Measurements from ENCODE around the gene HOXD11.

Gene HOXD11

DNA sequence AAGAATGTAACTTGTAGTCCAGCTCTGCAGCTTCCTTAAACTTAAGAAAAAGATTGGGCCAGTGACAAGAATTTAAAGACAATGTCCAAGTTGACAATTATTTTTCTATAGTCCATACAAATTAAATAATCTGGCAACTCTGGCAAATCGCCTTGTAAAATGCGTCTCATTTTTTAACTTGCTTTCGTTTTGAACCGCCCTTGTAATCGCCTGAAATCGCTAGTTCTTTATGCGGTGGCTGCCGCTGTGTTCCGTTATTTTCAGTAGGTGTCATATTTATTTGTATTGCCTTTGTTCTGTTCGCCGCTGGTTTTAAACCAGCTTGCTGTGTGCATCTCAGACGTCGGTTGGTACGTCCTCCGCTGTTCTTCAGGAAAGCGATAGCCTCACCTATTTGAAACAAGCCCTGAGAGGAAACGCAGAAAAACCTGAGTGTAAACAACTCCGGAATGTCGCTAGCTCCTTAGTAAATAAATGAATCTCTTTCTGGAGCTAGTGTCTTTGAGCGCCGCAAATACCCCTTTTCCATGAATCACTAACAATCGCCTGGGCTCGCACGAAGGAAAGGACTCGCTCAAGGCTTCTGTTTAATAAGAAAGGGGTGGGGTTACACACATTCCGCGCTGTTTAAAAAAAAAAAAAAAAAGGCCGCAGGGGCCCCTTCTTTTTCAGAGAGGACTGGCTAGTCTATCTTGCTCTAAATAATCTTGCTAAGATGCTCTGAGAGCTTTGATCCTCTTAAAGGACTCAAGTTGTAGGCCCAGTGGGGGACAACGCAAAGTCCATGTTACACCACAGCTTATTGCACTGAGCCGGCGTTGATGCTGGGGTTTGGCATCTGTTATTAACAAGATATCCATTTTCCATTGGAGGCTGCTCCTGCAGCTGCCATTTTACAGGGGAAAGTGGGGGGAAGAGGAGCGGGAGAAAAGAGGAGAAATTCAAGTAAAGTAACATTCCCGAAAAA is 25.4 kb downstream of the HOXD11 start:
- DNase-seq (ENCODE audit: low spot score), result no peak

DNA sequence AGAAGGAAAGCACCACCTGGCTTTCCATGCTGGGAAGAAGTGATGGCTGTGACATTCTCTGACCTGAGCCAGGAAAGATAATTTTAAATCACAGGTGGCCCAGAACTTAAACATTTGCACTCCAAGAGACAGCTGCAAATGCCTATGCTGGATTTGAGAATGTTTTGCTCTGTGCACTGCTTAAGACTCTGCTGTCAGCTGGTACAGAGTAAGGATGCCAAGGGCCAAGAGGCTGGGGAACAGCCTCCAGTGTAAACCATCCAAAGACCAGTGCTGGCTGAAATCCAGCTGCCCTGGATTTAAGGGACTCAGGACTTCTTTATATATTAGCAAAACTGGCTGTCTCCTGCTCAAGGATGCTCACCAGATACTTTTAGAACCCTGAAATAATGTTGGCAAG is 26.3 kb downstream of the HOXD11 start:
- no peak for DNase-seq (ENCODE audit: low spot score)

DNA sequence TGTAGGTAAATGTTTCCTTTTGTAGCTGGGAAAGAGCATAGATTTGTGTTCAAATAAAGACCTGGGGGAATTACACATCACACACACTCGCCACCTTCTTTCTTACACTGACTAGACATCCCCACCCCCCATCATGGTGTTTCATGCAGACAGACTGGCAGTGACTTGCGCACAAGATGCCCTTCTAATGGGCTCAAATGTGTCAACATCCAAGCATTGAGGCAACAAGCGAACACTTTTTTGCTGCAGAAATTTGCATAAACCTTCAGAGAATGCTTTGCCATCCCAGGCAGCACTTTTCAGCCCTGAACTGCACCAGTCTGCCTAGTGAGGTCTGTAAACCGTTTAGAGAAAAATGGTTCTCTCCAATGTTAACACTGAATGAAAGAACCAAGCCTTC is 27.0 kb downstream of the HOXD11 start:
- DNase-seq (ENCODE audit: low spot score), result no peak

DNA sequence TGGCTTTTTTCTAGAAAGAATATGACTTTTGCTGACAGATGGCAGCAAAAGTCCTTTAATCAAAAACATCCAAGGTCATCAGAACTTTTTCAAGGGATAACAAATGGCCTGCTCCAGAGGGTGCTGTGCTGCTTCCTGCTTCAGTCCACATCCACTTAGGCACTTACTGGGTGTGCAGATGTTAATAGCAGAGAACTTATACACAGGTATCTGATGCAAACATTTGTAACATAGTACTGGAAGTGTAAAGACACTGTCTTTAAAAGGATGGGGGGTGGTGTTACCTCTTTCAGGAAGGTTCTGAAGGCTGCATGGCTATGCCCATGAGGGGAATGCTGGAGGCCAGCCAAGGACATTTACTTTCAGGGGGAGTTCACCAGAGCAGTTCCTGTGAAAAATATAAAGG is 28.0 kb downstream of the HOXD11 start:
- DNase-seq (ENCODE audit: low spot score), result no peak

GRCh38 chr2:176136374-176137251 is 29.5 kb downstream of the HOXD11 start:
- DNase-seq (ENCODE audit: low spot score), result no peak

- DNase-seq (ENCODE audit: low spot score), result no peak
Observed at GRCh38 chr2:176137252-176137580, 30.1 kb downstream of the HOXD11 start.

GRCh38 chr2:176137906-176138305 is 30.8 kb downstream of the HOXD11 start:
- DNase-seq (ENCODE audit: low spot score), result no peak

GRCh38 chr2:176138526-176138922 is 31.4 kb downstream of the HOXD11 start:
- no peak for DNase-seq (ENCODE audit: low spot score)

GRCh38 chr2:176138923-176139660 is 32.0 kb downstream of the HOXD11 start:
- DNase-seq (ENCODE audit: low spot score), result no peak

GRCh38 chr2:176139661-176140512 is 32.8 kb downstream of the HOXD11 start:
- no peak for DNase-seq (ENCODE audit: low spot score)

GRCh38 chr2:176140513-176141317 is 33.6 kb downstream of the HOXD11 start:
- peak; percentile 46 for DNase-seq (ENCODE audit: low spot score)

- DNase-seq (ENCODE audit: low spot score), result no peak
Observed at GRCh38 chr2:176142281-176142680, 35.2 kb downstream of the HOXD11 start.

- DNase-seq (ENCODE audit: low spot score), result no peak
Observed at GRCh38 chr2:176145085-176145969, 38.2 kb downstream of the HOXD11 start.

- DNase-seq (ENCODE audit: low spot score), result no peak
Observed at GRCh38 chr2:176146101-176146500, 39.0 kb downstream of the HOXD11 start.

- no peak for DNase-seq (ENCODE audit: low spot score)
Observed at GRCh38 chr2:176146645-176147044, 39.6 kb downstream of the HOXD11 start.

DNA sequence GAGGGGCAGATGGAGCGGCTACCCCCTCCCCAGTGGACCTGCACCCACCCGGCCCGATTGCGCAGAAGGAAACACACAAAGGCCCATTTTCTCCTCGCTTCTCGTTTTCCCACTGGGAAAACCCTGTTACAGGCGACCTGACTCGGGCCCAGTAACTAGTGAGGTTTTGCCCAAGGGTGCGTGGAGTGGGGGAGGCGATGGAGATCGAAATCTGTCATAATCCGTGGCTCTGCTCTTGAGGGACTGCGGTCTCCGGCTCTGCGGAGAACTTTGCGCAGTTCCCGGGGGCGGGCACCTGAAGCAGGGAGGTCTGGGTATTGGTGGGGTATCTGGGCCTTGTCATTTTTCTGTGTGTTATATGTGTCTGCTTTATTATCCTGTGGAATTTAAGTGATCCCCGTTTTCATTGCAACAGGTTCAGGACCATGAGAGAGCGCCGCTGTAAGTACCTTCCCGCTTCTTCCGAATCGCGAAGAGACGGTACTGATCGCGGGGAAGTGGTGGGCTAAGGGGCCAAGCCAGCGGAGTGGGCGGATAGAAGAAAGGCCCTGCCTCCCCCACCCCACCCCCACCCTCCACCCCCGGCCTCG is 40.2 kb downstream of the HOXD11 start:
- DNase-seq (ENCODE audit: low spot score), result no peak

DNA sequence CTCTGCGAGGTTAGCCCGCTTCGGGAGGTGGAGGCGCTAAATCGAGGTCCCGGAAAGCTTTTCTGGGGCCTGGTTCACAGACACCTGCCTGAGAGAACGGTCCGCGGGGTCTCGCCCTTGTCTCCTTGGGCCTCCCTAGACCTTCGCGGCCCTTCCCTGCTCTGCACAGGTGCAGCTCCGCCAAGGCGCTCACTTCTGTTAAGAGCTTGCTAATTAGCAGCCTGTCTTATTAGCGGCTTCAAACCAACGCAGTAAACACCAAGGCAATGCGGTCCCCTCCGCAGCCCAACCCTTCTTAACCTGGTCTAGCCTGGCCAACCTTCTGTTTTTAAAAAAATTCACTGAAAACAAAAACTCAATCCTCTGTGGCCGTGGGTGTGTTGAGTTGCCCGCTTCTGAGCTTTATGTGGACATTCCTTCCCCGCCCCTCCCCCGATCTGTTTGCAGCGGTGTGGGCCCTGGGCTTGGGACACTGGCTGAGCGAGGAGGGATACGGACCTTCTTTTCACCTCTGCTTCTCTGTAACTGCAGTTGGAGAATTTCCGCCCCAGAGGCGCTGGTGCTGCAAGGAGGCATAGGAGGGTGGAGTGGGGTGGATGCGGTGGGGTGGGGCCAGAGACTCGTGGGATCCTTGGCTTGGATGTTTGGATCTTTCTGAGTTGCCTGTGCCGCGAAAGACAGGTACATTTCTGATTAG is 40.9 kb downstream of the HOXD11 start:
- DNase-seq (ENCODE audit: low spot score), result no peak

- DNase-seq (ENCODE audit: low spot score), result no peak
Observed at GRCh38 chr2:176148751-176149421, 41.8 kb downstream of the HOXD11 start.

Data from CD4-positive, alpha-beta T cell treated with Interleukin-15 for 4 hours (primary cell).